ENCODE data around the gene BAD. TPM values are rescaled to one million over a fixed set of nuclear protein-coding genes. Genes with fewer than 3 reads are reported as not detected.

Gene BAD
- total RNA-seq, 4 donors from 2014 or later: 47.1 to 92.5 (median 90.6) TPM

GRCh38 chr11:64317961-64318765 is 33.7 kb upstream of the BAD start, which contains the start of gene PRDX5:
TSS of gene PRDX5 (plus strand) at chr11:64318121. CDS start at chr11:64318216, 95 bp downstream.
- TF ChIP-seq CTCF (IDR thresholded peaks at IDR 0.05; ENCODE audit: low read depth): no peak

GRCh38 chr11:64317325-64317960 is 33.0 kb upstream of the BAD start, which contains the start of gene TRMT112:
TSS of gene TRMT112 (minus strand) at chr11:64317559. CDS start at chr11:64317526, 33 bp downstream.
- TF ChIP-seq CTCF (IDR thresholded peaks at IDR 0.05; ENCODE audit: low read depth): no peak

- no peak for TF ChIP-seq CTCF (IDR thresholded peaks at IDR 0.05; ENCODE audit: low read depth)
These were observed 32.3 kb upstream of the BAD start for GRCh38 chr11:64316672-64317324.

GRCh38 chr11:64314805-64315561 is 30.5 kb upstream of the BAD start:
- no peak for TF ChIP-seq CTCF (IDR thresholded peaks at IDR 0.05; ENCODE audit: low read depth)

GRCh38 chr11:64314146-64314804 is 29.8 kb upstream of the BAD start:
- no peak for TF ChIP-seq CTCF (IDR thresholded peaks at IDR 0.05; ENCODE audit: low read depth)

- TF ChIP-seq CTCF (IDR thresholded peaks at IDR 0.05; ENCODE audit: low read depth): no peak
These were observed 29.2 kb upstream of the BAD start for GRCh38 chr11:64313491-64314145.
